C4-2B (cell line): ENCODE measurements around the gene SGSM1.

ENCODE experiments used
- CTCF ChIP-seq: fragments of 450-650 bp; conservative IDR thresholded peaks from 2 replicates; pipeline ENCODE4 v1.5.1; 2017; ENCODE audit warnings: mild to moderate bottlenecking
- ZFX ChIP-seq: fragments of 450-650 bp; IDR thresholded peaks from 2 replicates; pipeline ENCODE4 v1.6.1; 2017

- TF ChIP-seq CTCF (no peak), ZFX (no peak)
Measured at GRCh38 chr22:24873226-24873625, 67.2 kb downstream of the SGSM1 start.
